HEK293 (cell line): Measurements from ENCODE around the gene CFI.

Experiments
- CTCF ChIA-PET: fragments of 350-600 bp; formaldehyde crosslinking; extraction: SDS; loops from one replicate; lab custom pipeline; 2021; ENCODE audit warnings: antibody characterized with exemption; lab: Yijun Ruan, JAX
- POLR2A ChIA-PET: fragments of 300-600 bp; formaldehyde crosslinking; extraction: SDS; loops from one replicate; lab custom pipeline; 2020; ENCODE audit warnings: antibody characterized with exemption, inconsistent platforms; lab: Yijun Ruan, JAX
- H3K27ac ChIP-seq: fragments of 200-500 bp; sonication (Bioruptor generic); 2 replicates; pipeline ENCODE4 v1.5.1; 2014; ENCODE audit warnings: low read depth, low read length, control low read depth, inconsistent platforms; ENCODE audit errors: extremely low read depth
- H3K36me3 ChIP-seq, 2 experiments: fragments of 200-500 bp in 1 of 2; sonication (Bioruptor generic) in 1 of 2; 1 replicate in 1 of 2; 2 replicates in 1 of 2; pipeline ENCODE4 v1.5.1; 2014 to 2017; ENCODE audit warnings: inconsistent platforms in 2 of 2, low read length in 2 of 2; ENCODE audit not compliant: control insufficient read depth in 2 of 2, insufficient read depth in 1 of 2
- H3K4me1 ChIP-seq: fragments of 200-500 bp; sonication (Bioruptor generic); 2 replicates; pipeline ENCODE4 v1.5.1; 2014; ENCODE audit warnings: mild to moderate bottlenecking, low read length, inconsistent platforms; ENCODE audit not compliant: control insufficient read depth, insufficient read depth
- H3K4me3 ChIP-seq: 2 replicates; pipeline ENCODE4 v1.5.1; 2011; ENCODE audit warnings: low read depth, mild to moderate bottlenecking, control low read depth, low read length, moderate library complexity
- H3K9me3 ChIP-seq: fragments of 200-500 bp; sonication (Bioruptor generic); 2 replicates; pipeline ENCODE4 v1.5.1; 2014; ENCODE audit warnings: low read depth, low read length, inconsistent platforms; ENCODE audit not compliant: control insufficient read depth, insufficient read depth
- ATF2 ChIP-seq: fragments of 450-650 bp; formaldehyde crosslinking; IDR thresholded peaks from 2 replicates; pipeline ENCODE4 v1.5.1; 2016; ENCODE audit warnings: missing biosample characterization, missing genetic modification characterization, low read depth
- EGR2 ChIP-seq: fragments of 450-650 bp; formaldehyde crosslinking; IDR thresholded peaks from 2 replicates; pipeline ENCODE4 v1.5.1; 2016; ENCODE audit warnings: low read depth, missing biosample characterization, missing genetic modification characterization
- GFI1B ChIP-seq: fragments of 450-650 bp; formaldehyde crosslinking; IDR thresholded peaks from 2 replicates; pipeline ENCODE4 v1.5.1; 2016; ENCODE audit warnings: missing biosample characterization, missing genetic modification characterization
- KLF1 ChIP-seq: fragments of 450-650 bp; formaldehyde crosslinking; IDR thresholded peaks from 2 replicates; pipeline ENCODE4 v1.5.1; 2016; ENCODE audit warnings: missing biosample characterization, missing genetic modification characterization
- KLF10 ChIP-seq: fragments of 450-650 bp; IDR thresholded peaks from 2 replicates; pipeline ENCODE4 v1.5.1; 2018; ENCODE audit warnings: missing biosample characterization, mild to moderate bottlenecking, missing genetic modification characterization
- KLF8 ChIP-seq: fragments of 450-650 bp; formaldehyde crosslinking; IDR thresholded peaks from 2 replicates; pipeline ENCODE4 v1.5.1; 2016; ENCODE audit warnings: missing biosample characterization, missing genetic modification characterization
- KLF9 ChIP-seq: fragments of 450-650 bp; formaldehyde crosslinking; IDR thresholded peaks from 2 replicates; pipeline ENCODE4 v1.5.1; 2016; ENCODE audit warnings: missing biosample characterization, missing genetic modification characterization, low read depth
- REST ChIP-seq: fragments of 450-650 bp; formaldehyde crosslinking; IDR thresholded peaks from 2 replicates; pipeline ENCODE4 v1.5.1; 2016; ENCODE audit warnings: missing biosample characterization, missing genetic modification characterization
- SCRT2 ChIP-seq: fragments of 450-650 bp; formaldehyde crosslinking; IDR thresholded peaks from 2 replicates; pipeline ENCODE4 v1.5.1; 2016; ENCODE audit warnings: missing biosample characterization, missing genetic modification characterization
- YY1 ChIP-seq: fragments of 450-650 bp; formaldehyde crosslinking; IDR thresholded peaks from 2 replicates; pipeline ENCODE4 v1.5.1; 2018; ENCODE audit warnings: missing biosample characterization, missing genetic modification characterization
- ZBTB17 ChIP-seq: fragments of 450-650 bp; formaldehyde crosslinking; IDR thresholded peaks from 2 replicates; pipeline ENCODE4 v1.5.1; 2016; ENCODE audit warnings: missing biosample characterization, missing genetic modification characterization
- ZBTB21 ChIP-seq: fragments of 450-650 bp; formaldehyde crosslinking; IDR thresholded peaks from 2 replicates; pipeline ENCODE4 v1.5.1; 2017; ENCODE audit warnings: missing biosample characterization, missing genetic modification characterization
- ZFHX2 ChIP-seq: fragments of 450-650 bp; formaldehyde crosslinking; conservative IDR thresholded peaks from 2 replicates; pipeline ENCODE4 v1.5.1; 2016; ENCODE audit warnings: missing biosample characterization, missing genetic modification characterization
- ZFP69B ChIP-seq: fragments of 450-650 bp; formaldehyde crosslinking; IDR thresholded peaks from 2 replicates; pipeline ENCODE4 v1.5.1; 2016; ENCODE audit warnings: missing biosample characterization, missing genetic modification characterization
- ZNF335 ChIP-seq: fragments of 450-650 bp; formaldehyde crosslinking; conservative IDR thresholded peaks from 2 replicates; pipeline ENCODE4 v1.5.1; 2016; ENCODE audit warnings: missing biosample characterization, missing genetic modification characterization
- ZNF341 ChIP-seq: fragments of 450-650 bp; formaldehyde crosslinking; IDR thresholded peaks from 2 replicates; pipeline ENCODE4; 2016; ENCODE audit warnings: low read depth, missing biosample characterization, missing genetic modification characterization
- ZNF423 ChIP-seq: fragments of 450-650 bp; formaldehyde crosslinking; IDR thresholded peaks from 2 replicates; pipeline ENCODE4 v1.5.1; 2016; ENCODE audit warnings: missing biosample characterization, missing genetic modification characterization
- ZNF501 ChIP-seq: fragments of 450-650 bp; formaldehyde crosslinking; IDR thresholded peaks from 2 replicates; pipeline ENCODE4 v1.5.1; 2016; ENCODE audit warnings: missing biosample characterization, missing genetic modification characterization
- ZNF600 ChIP-seq: fragments of 450-650 bp; formaldehyde crosslinking; IDR thresholded peaks from 2 replicates; pipeline ENCODE4 v1.5.1; 2016; ENCODE audit warnings: missing biosample characterization, missing genetic modification characterization
- ZNF629 ChIP-seq: fragments of 450-650 bp; formaldehyde crosslinking; IDR thresholded peaks from 2 replicates; pipeline ENCODE4 v1.5.1; 2017; ENCODE audit warnings: missing biosample characterization, missing genetic modification characterization
- ZNF645 ChIP-seq: fragments of 450-650 bp; formaldehyde crosslinking; IDR thresholded peaks from 2 replicates; pipeline ENCODE4; 2016; ENCODE audit warnings: missing biosample characterization, missing genetic modification characterization
- ZNF660 ChIP-seq: fragments of 450-650 bp; IDR thresholded peaks from 2 replicates; pipeline ENCODE4 v1.5.1; 2018; ENCODE audit warnings: missing biosample characterization, mild to moderate bottlenecking, missing genetic modification characterization
- ZNF701 ChIP-seq: fragments of 450-650 bp; formaldehyde crosslinking; IDR thresholded peaks from 2 replicates; pipeline ENCODE4 v1.5.1; 2016; ENCODE audit warnings: missing biosample characterization, missing genetic modification characterization
- ZNF704 ChIP-seq: fragments of 450-650 bp; formaldehyde crosslinking; IDR thresholded peaks from 2 replicates; pipeline ENCODE4 v1.5.1; 2016; ENCODE audit warnings: missing biosample characterization, missing genetic modification characterization
- ZNF76 ChIP-seq: fragments of 450-650 bp; formaldehyde crosslinking; IDR thresholded peaks from 2 replicates; pipeline ENCODE4; 2016; ENCODE audit warnings: low read depth, missing biosample characterization, missing genetic modification characterization, borderline replicate concordance
- ZXDB ChIP-seq: fragments of 450-650 bp; formaldehyde crosslinking; IDR thresholded peaks from 2 replicates; pipeline ENCODE4 v1.5.1; 2016; ENCODE audit warnings: missing biosample characterization, missing genetic modification characterization

CFI gene

GRCh38 chr4:109816082-109816442 lies 14.3 kb upstream of the CFI start:
- POLR2A ChIA-PET, result interaction anchor here (1.3 kb wide), 1 partner anchor 16 kb away, joined by 3 read pairs; no protein-coding TSS in a partner anchor
- no peaks in the 10 kb centered on the region for H3K9me3 ChIP-seq
- peak overlapping the region; percentile 85 for H3K4me3 ChIP-seq
- TF ChIP-seq ZFHX2 (peak; percentile 81), EGR2 (tag by site-specific recombination) (peak; percentile 86), ZNF701 (tag by site-specific recombination) (no peak)
- H3K36me3 ChIP-seq, result peaks cover 13 to 42% of the 10 kb centered on the region in 2 experiments
- CTCF ChIA-PET, result interaction anchor here (1.4 kb wide), 1 partner anchor 11 kb away, joined by 7 read pairs; no protein-coding TSS in a partner anchor
- no peaks in the 10 kb centered on the region for H3K4me1 ChIP-seq
- H3K27ac ChIP-seq, result no peak overlapping the region

GRCh38 chr4:109815151-109816081 lies 13.6 kb upstream of the CFI start, which contains the start of gene GAR1:
Gene GAR1 (plus strand): TSS chr4:109815762. CDS start chr4:109816165, 403 bp downstream.
- Histone ChIP-seq H3K9me3 (no peaks in the 10 kb centered on the region), H3K4me3 (peak within 1 kb of the TSS; percentile 85), H3K36me3 (peaks cover 13 to 36% of the 10 kb centered on the region in 2 experiments), H3K4me1 (no peaks in the 10 kb centered on the region), H3K27ac (peak within 1 kb of the TSS; percentile 38)
- CTCF ChIA-PET, result interaction anchor here (0.8 to 1.4 kb wide), 2 partner anchors 11 to 12 kb away, joined by 3 to 7 read pairs; partner anchors contain the start of gene RRH
- POLR2A ChIA-PET, result interaction anchor here (0.5 to 1.3 kb wide), 5 partner anchors 17 to 287 kb away, joined by 3 to 5 read pairs (median 3); no protein-coding TSS in a partner anchor
- peak; percentile 40; the same call in 1 of the 2 replicates for TF ChIP-seq ZBTB17
- TF ChIP-seq ATF2 (tag by site-specific recombination), result 0 out of 2 replicates have a peak, but pooled peaks have one; percentile 25
- TF ChIP-seq SCRT2, result peak; percentile 31; the same call in 1 of the 2 replicates
- peak; percentile 75 for TF ChIP-seq KLF1 (tag by site-specific recombination)
- TF ChIP-seq ZNF335 (tag by site-specific recombination), result peak; percentile 79
- no peak for TF ChIP-seq GFI1B
- peak; percentile 41 for TF ChIP-seq ZNF501 (tag by site-specific recombination)
- peak; percentile 49; the same call in 1 of the 2 replicates for TF ChIP-seq ZNF600 (tag by site-specific recombination)
- TF ChIP-seq KLF9 (tag by site-specific recombination), result peak; percentile 90
- TF ChIP-seq ZFP69B (tag by site-specific recombination), result no peak
- peak; percentile 89 for TF ChIP-seq ZBTB21 (tag by site-specific recombination)
- TF ChIP-seq ZNF645 (tag by site-specific recombination), result 0 out of 2 replicates have a peak, but pooled peaks have one; percentile 19
- peak; percentile 37; the same call in 1 of the 2 replicates for TF ChIP-seq ZNF660 (tag by site-specific recombination)
- peak; percentile 79 for TF ChIP-seq KLF10 (tag by site-specific recombination)
- peak; percentile 37; the same call in 1 of the 2 replicates for TF ChIP-seq ZXDB
- no peak for TF ChIP-seq ZNF423
- no peak for TF ChIP-seq YY1 (tag by site-specific recombination)
- TF ChIP-seq ZNF629 (tag by site-specific recombination), result peak; percentile 95
- TF ChIP-seq KLF8 (tag by site-specific recombination), result peak; percentile 44; the same call in 1 of the 2 replicates
- peak; percentile 43; the same call in 1 of the 2 replicates for TF ChIP-seq ZNF76
- TF ChIP-seq ZNF341, result peak; percentile 45; the same call in 1 of the 2 replicates
- no peak for TF ChIP-seq ZNF704 (tag by site-specific recombination)
- TF ChIP-seq REST (tag by site-specific recombination), result no peak; the same call in 1 of the 2 replicates
